GM12874 (cell line): ENCODE measurements around the gene DLG4.

ENCODE experiments used
- CTCF ChIP-seq: IDR thresholded peaks from 2 replicates; pipeline ENCODE4 v1.5.1; 2011; ENCODE audit warnings: low read depth, mild to moderate bottlenecking, control low read depth, low read length, moderate library complexity; ENCODE audit not compliant: insufficient read depth

DLG4 gene

GRCh38 chr17:7205561-7205960 is 14.1 kb downstream of the DLG4 start:
- no peak for TF ChIP-seq CTCF

- TF ChIP-seq CTCF: no peak
These were observed 14.7 kb downstream of the DLG4 start for GRCh38 chr17:7204828-7205461.

- no peak for TF ChIP-seq CTCF
These were observed 15.3 kb downstream of the DLG4 start for GRCh38 chr17:7204336-7204735.

GRCh38 chr17:7203391-7203790 is 16.2 kb downstream of the DLG4 start:
- no peak for TF ChIP-seq CTCF

- no peak for TF ChIP-seq CTCF
These were observed 22.8 kb downstream of the DLG4 start for GRCh38 chr17:7196651-7197401.

- TF ChIP-seq CTCF: no peak
These were observed 23.7 kb downstream of the DLG4 start for GRCh38 chr17:7195971-7196370.

GRCh38 chr17:7192271-7192937 is 27.2 kb downstream of the DLG4 start:
- TF ChIP-seq CTCF: no peak
